H7 (cell line): ENCODE measurements around the gene ITGA1. TPM values are rescaled to one million over a fixed set of nuclear protein-coding genes. Genes with fewer than 3 reads are reported as not detected.

Experiments
- DNase-seq: peaks from one replicate; pipeline ENCODE4 v3.0.0; 2012
- H3K27me3 ChIP-seq: 2 replicates; pipeline ENCODE4 v1.6.0; 2011; ENCODE audit warnings: mild to moderate bottlenecking, low read length; ENCODE audit not compliant: control insufficient read depth, insufficient read depth
- H3K36me3 ChIP-seq: replicated peaks from 2 replicates; pipeline ENCODE4 v1.5.1; 2011; ENCODE audit warnings: low read length; ENCODE audit not compliant: control insufficient read depth, insufficient read depth
- H3K4me3 ChIP-seq: 2 replicates; pipeline ENCODE4 v1.5.1; 2011; ENCODE audit warnings: low read depth, mild to moderate bottlenecking, control low read depth, low read length, moderate library complexity; ENCODE audit not compliant: insufficient read depth
- total RNA-seq: library from RNA; depleted of rRNA; stranded (reverse); fragments of >200 nt; shearing (Covaris generic); gene quantifications from 2 replicates; pipeline ENCODE4 v1.2.3, GENCODE V29; 2014

The ITGA1 gene
- total RNA-seq, 1 experiment from 2014 or later = 2.6 TPM

GRCh38 chr5:52989781-52990527 is 202.2 kb downstream of the ITGA1 start:
- H3K36me3 ChIP-seq = no peaks in the 10 kb centered on the region
- peaks cover 22% of the 10 kb centered on the region for H3K27me3 ChIP-seq
- peak; percentile 62 for DNase-seq
- peak overlapping the region; percentile 78 for H3K4me3 ChIP-seq

GRCh38 chr5:52990528-52990925 is 202.8 kb downstream of the ITGA1 start:
- H3K4me3 ChIP-seq = no peak overlapping the region; the same call in 1 of the 2 replicates
- H3K27me3 ChIP-seq = peaks cover 22% of the 10 kb centered on the region
- no peaks in the 10 kb centered on the region for H3K36me3 ChIP-seq

GRCh38 chr5:52993367-52993766 is 205.7 kb downstream of the ITGA1 start:
- no peaks in the 10 kb centered on the region for H3K36me3 ChIP-seq
- DNase-seq = no peak
- H3K4me3 ChIP-seq = no peak overlapping the region
- peaks cover 13% of the 10 kb centered on the region for H3K27me3 ChIP-seq

More at GRCh38 chr5:52990528-52990925, 202.8 kb downstream of the ITGA1 start:
- DNase-seq = no peak

GRCh38 chr5:52994266-52994665 is 206.6 kb downstream of the ITGA1 start:
- H3K27me3 ChIP-seq = peaks cover 5% of the 10 kb centered on the region; the same call in 1 of the 2 replicates
- no peaks in the 10 kb centered on the region for H3K36me3 ChIP-seq
- H3K4me3 ChIP-seq = no peak overlapping the region
- DNase-seq = no peak

- no peaks in the 10 kb centered on the region; the same call in 1 of the 2 replicates for H3K27me3 ChIP-seq
- DNase-seq = no peak
Measured at GRCh38 chr5:52995095-52995494, 207.4 kb downstream of the ITGA1 start.

GRCh38 chr5:52995914-52996313 is 208.2 kb downstream of the ITGA1 start:
- Histone ChIP-seq H3K36me3 (no peaks in the 10 kb centered on the region), H3K4me3 (no peak overlapping the region), H3K27me3 (no peaks in the 10 kb centered on the region)
- no peak for DNase-seq

More at GRCh38 chr5:52995095-52995494, 207.4 kb downstream of the ITGA1 start:
- H3K4me3 ChIP-seq = no peak overlapping the region
- H3K36me3 ChIP-seq = no peaks in the 10 kb centered on the region

GRCh38 chr5:52996979-52997378 is 209.3 kb downstream of the ITGA1 start:
- Histone ChIP-seq H3K36me3 (no peaks in the 10 kb centered on the region), H3K27me3 (no peaks in the 10 kb centered on the region), H3K4me3 (no peak overlapping the region)
- DNase-seq = no peak

- Histone ChIP-seq H3K36me3 (no peaks in the 10 kb centered on the region), H3K4me3 (no peak overlapping the region), H3K27me3 (no peaks in the 10 kb centered on the region)
- DNase-seq = no peak
Measured at GRCh38 chr5:52997424-52997823, 209.7 kb downstream of the ITGA1 start.

- no peak for DNase-seq
- no peaks in the 10 kb centered on the region for H3K36me3 ChIP-seq
- H3K4me3 ChIP-seq = no peak overlapping the region
- H3K27me3 ChIP-seq = no peaks in the 10 kb centered on the region
Measured at GRCh38 chr5:52998552-52999313, 211.0 kb downstream of the ITGA1 start.

- Histone ChIP-seq H3K4me3 (no peak overlapping the region), H3K36me3 (no peaks in the 10 kb centered on the region)
- no peak for DNase-seq
Measured at GRCh38 chr5:52999344-52999949, 211.7 kb downstream of the ITGA1 start.

GRCh38 chr5:53001541-53001940 is 213.8 kb downstream of the ITGA1 start:
- H3K27me3 ChIP-seq = no peaks in the 10 kb centered on the region

More at GRCh38 chr5:52999344-52999949, 211.7 kb downstream of the ITGA1 start:
- H3K27me3 ChIP-seq = no peaks in the 10 kb centered on the region

GRCh38 chr5:53002491-53002890 is 214.8 kb downstream of the ITGA1 start:
- Histone ChIP-seq H3K27me3 (no peaks in the 10 kb centered on the region), H3K36me3 (no peaks in the 10 kb centered on the region), H3K4me3 (no peak overlapping the region)
- DNase-seq = no peak

More at GRCh38 chr5:53001541-53001940, 213.8 kb downstream of the ITGA1 start:
- no peaks in the 10 kb centered on the region for H3K36me3 ChIP-seq
- H3K4me3 ChIP-seq = no peak overlapping the region
- no peak for DNase-seq

- no peaks in the 10 kb centered on the region for H3K27me3 ChIP-seq
- H3K36me3 ChIP-seq = no peaks in the 10 kb centered on the region
- DNase-seq = no peak
- H3K4me3 ChIP-seq = no peak overlapping the region
Measured at GRCh38 chr5:53003144-53003543, 215.4 kb downstream of the ITGA1 start.

GRCh38 chr5:53006911-53007890 is 219.5 kb downstream of the ITGA1 start:
- no peak overlapping the region for H3K4me3 ChIP-seq
- DNase-seq = no peak
- H3K36me3 ChIP-seq = no peaks in the 10 kb centered on the region

More at GRCh38 chr5:53006911-53007890, 219.5 kb downstream of the ITGA1 start:
- no peaks in the 10 kb centered on the region for H3K27me3 ChIP-seq
